Measurements from ENCODE around the gene PPP4C. TPM values are rescaled to one million over a fixed set of nuclear protein-coding genes. Genes with fewer than 3 reads are reported as not detected.

PPP4C gene
- total RNA-seq, 2 experiments from 2014 or later: 104 to 105 TPM

DNA sequence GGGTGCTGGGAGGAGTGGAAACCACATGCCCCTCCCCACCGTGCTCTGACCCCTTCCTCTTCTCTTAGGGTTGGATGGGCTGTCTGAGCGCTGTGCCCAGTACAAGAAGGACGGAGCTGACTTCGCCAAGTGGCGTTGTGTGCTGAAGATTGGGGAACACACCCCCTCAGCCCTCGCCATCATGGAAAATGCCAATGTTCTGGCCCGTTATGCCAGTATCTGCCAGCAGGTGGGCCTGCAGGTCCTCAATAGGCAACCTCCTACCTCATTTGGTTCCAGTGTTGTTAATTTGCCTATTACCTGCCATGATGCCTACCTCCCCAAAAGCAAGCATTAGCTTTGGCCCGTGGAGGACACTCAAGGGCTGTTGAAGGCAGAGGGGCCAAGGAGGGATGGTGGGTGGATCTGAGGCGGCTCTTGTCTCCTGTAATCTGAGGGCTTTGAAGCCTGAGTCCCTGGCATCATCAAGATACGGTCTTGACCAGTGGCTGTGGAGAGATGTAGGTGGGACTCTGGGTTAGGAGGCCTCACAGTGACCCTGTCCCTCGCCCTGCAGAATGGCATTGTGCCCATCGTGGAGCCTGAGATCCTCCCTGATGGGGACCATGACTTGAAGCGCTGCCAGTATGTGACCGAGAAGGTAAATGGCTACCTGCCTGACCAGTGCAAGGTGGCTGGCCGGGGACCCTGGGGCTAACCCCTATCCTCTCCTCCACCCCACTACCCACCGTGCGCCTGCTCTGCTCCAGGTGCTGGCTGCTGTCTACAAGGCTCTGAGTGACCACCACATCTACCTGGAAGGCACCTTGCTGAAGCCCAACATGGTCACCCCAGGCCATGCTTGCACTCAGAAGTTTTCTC lies 6.8 kb upstream of the PPP4C start:
- Mint-ChIP-seq H3K4me1 (ENCODE audit: low read depth) (peaks cover 34% of the 10 kb centered on the region), H3K36me3 (ENCODE audit: low read depth) (peaks cover 60% of the 10 kb centered on the region), H3K9me3 (no peaks in the 10 kb centered on the region), H3K4me3 (no peak overlapping the region), H3K27me3 (ENCODE audit: low read depth) (no peaks in the 10 kb centered on the region), H3K27ac (peak overlapping the region; percentile 81)
- CTCF ChIA-PET: interaction anchor here (3.5 kb wide), 1 partner anchor 23 kb away, joined by 11 read pairs; the partner anchor contains the start of gene TBX6
- intact Hi-C loops (cut with micrococcal nuclease): loop anchor here (5.0 kb wide), 1 partner anchor 262 kb away; the partner anchor contains the start of gene MAZ
- DNase-seq: peak; percentile 69

DNA sequence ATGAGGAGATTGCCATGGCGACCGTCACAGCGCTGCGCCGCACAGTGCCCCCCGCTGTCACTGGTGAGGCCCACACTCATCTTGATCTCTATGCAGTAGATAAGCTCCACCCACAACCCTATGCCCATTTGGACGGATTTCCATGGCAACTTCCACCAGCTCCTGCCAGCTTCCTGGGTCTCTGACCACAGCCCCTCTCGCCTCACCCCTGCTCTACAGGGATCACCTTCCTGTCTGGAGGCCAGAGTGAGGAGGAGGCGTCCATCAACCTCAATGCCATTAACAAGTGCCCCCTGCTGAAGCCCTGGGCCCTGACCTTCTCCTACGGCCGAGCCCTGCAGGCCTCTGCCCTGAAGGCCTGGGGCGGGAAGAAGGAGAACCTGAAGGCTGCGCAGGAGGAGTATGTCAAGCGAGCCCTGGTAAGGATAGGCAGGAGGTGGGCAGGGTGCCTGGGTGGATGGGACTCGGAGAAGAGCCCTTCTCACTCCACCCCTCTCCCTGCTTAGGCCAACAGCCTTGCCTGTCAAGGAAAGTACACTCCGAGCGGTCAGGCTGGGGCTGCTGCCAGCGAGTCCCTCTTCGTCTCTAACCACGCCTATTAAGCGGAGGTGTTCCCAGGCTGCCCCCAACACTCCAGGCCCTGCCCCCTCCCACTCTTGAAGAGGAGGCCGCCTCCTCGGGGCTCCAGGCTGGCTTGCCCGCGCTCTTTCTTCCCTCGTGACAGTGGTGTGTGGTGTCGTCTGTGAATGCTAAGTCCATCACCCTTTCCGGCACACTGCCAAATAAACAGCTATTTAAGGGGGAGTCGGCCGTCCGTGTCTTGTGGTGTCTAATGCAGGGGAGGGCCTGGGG lies 6.0 kb upstream of the PPP4C start:
- Mint-ChIP-seq H3K4me3 (no peak overlapping the region), H3K9me3 (no peaks in the 10 kb centered on the region), H3K4me1 (ENCODE audit: low read depth) (peaks cover 37% of the 10 kb centered on the region), H3K36me3 (ENCODE audit: low read depth) (peaks cover 57% of the 10 kb centered on the region), H3K27ac (peak overlapping the region; percentile 81), H3K27me3 (ENCODE audit: low read depth) (no peaks in the 10 kb centered on the region)
- intact Hi-C loops (cut with micrococcal nuclease): loop anchor here (5.0 kb wide), 1 partner anchor 263 kb away; the partner anchor contains the start of gene MAZ
- DNase-seq: no peak
- CTCF ChIA-PET: interaction anchor here (3.5 kb wide), 1 partner anchor 22 kb away, joined by 11 read pairs; the partner anchor contains the start of gene TBX6

DNA sequence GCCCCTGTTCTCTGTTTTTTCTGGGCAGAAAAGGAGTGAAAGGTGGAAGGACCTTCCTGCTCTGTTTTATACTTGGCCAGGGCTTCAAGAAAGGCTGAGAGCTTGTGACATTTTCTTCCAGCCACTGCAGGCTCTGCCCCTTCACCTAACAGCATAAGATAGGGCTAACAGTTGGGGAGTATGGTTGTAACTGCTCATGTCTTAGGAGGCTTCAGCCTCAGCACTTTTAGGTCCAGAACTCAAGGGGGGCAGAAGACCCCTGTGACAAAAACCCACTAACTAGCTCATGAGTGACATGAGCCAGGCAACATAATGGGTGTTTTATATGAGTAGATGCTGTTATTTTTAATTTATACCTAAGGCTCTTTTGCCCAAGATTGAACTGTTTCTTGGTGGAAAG lies 5.3 kb upstream of the PPP4C start:
- no peak for DNase-seq
- Mint-ChIP-seq H3K36me3 (ENCODE audit: low read depth) (peaks cover 52% of the 10 kb centered on the region), H3K9me3 (no peaks in the 10 kb centered on the region), H3K27me3 (ENCODE audit: low read depth) (no peaks in the 10 kb centered on the region), H3K4me3 (no peak overlapping the region), H3K4me1 (ENCODE audit: low read depth) (peaks cover 40% of the 10 kb centered on the region), H3K27ac (peak overlapping the region; percentile 26)
- intact Hi-C loops (cut with micrococcal nuclease): no loop called here
- CTCF ChIA-PET: interaction anchor here (3.5 kb wide), 1 partner anchor 22 kb away, joined by 11 read pairs; the partner anchor contains the start of gene TBX6

DNA sequence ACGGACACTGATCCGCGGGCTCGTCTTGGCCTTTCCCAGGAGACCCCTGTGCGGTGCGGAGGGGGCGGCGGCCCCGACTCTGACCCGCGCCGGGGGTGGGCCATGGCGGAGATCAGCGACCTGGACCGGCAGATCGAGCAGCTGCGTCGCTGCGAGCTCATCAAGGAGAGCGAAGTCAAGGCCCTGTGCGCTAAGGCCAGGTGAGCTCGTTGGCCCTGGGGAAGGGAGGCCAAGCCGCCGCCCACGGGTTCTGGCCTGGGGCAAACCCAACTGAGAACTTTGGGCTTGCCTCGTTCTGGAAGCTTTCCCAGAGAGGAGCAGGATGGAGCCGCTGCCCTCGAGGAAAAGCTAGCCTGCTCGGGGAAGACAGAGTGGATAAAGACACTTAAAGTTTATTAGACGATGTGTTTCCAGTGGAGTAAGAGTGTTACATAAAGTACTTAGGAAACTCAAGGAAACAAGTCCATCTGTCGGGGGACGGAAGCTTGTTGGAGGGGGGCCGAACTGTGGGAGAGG lies 540 bp downstream of the PPP4C start:
- no peaks in the 10 kb centered on the region for H3K9me3 Mint-ChIP-seq
- H3K27me3 Mint-ChIP-seq (ENCODE audit: low read depth): no peaks in the 10 kb centered on the region
- peaks cover 15% of the 10 kb centered on the region for H3K36me3 Mint-ChIP-seq (ENCODE audit: low read depth)
- intact Hi-C loops (cut with micrococcal nuclease): no loop called here
- peak overlapping the region; percentile 71 for H3K27ac Mint-ChIP-seq
- CTCF ChIA-PET: interaction anchor here (0.6 to 8.7 kb wide), 5 partner anchors 11 to 98 kb away, joined by 3 to 50 read pairs (median 6); partner anchors contain the start of genes ALDOA and TBX6
- DNase-seq: no peak
- peak overlapping the region; percentile 92 for H3K4me3 Mint-ChIP-seq
- H3K4me1 Mint-ChIP-seq (ENCODE audit: low read depth): peaks cover 33% of the 10 kb centered on the region

DNA sequence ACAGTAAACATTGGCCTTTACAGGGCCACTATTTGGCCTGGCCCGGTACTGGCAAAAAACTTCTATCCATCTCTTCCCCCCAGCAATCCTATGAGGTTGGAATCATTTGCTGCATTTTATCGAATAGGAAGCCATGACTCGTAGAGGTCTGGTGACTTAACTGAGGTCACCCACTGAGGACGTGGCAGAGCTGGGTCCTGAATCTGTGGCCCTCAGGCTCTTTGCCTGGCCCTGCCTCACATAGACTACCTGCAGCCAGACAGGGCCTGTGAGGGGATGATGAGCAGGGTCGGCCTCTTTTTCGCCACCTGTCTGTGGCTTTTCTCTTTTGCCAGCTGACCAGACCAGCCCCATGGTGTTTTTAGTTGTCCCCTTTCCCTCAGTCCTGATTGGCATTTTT lies 1.9 kb downstream of the PPP4C start:
- no peaks in the 10 kb centered on the region for H3K9me3 Mint-ChIP-seq
- intact Hi-C loops (cut with micrococcal nuclease): no loop called here
- H3K27me3 Mint-ChIP-seq (ENCODE audit: low read depth): no peaks in the 10 kb centered on the region
- peaks cover 31% of the 10 kb centered on the region for H3K4me1 Mint-ChIP-seq (ENCODE audit: low read depth)
- CTCF ChIA-PET: interaction anchor here (0.6 to 8.7 kb wide), 2 partner anchors 14 to 36 kb away, joined by 3 to 50 read pairs; partner anchors contain the start of genes GDPD3 and TBX6
- H3K27ac Mint-ChIP-seq: peak overlapping the region; percentile 57
- no peak for DNase-seq
- no peak overlapping the region for H3K4me3 Mint-ChIP-seq
- H3K36me3 Mint-ChIP-seq (ENCODE audit: low read depth): peaks cover 21% of the 10 kb centered on the region

DNA sequence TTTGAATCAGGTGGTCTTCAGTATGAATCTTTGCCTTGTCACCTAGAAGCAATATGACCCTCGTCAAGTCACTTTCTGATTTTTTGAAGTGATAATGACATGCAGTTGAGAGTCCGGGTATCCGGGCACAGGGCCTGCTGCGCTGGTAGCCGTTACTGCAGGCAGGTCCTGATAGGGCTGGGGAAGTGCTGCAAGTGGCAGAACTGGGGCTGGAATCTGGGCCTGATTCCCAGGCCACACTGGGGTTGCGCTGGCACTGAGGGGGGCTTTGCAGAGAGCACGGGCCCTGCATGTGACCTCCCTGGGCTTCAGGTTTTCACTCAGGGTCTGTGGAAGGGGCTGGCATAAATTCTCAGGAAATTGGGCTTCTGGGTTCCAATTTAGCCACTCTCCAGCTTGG lies 3.0 kb downstream of the PPP4C start:
- Mint-ChIP-seq H3K4me3 (no peak overlapping the region), H3K27me3 (ENCODE audit: low read depth) (no peaks in the 10 kb centered on the region), H3K4me1 (ENCODE audit: low read depth) (peaks cover 31% of the 10 kb centered on the region), H3K9me3 (no peaks in the 10 kb centered on the region), H3K27ac (no peak overlapping the region), H3K36me3 (ENCODE audit: low read depth) (peaks cover 26% of the 10 kb centered on the region)
- intact Hi-C loops (cut with micrococcal nuclease): no loop called here
- DNase-seq: no peak
- CTCF ChIA-PET: interaction anchor here (0.6 to 8.7 kb wide), 3 partner anchors 12 to 99 kb away, joined by 4 to 50 read pairs (median 4); partner anchors contain the start of gene TBX6

DNA sequence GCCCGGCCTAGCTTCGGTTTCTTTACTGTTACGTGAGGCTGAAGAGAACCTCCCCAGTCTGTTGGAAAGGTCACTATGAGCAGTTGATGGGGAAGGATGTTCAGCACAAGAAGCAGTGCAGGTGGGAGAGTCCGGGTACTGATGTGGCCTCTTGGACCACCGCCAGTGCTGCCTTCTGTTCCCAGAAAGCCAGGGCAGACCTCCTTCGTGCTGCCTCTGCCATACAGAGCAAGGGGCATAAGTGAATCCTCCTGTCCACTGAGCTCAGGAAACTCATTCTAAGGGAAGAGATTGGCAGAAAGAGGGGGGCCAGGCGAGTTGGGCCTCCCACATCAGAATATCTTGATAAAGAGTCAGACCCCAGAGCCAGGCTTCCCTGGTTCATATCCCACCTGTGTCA lies 3.7 kb downstream of the PPP4C start:
- CTCF ChIA-PET: interaction anchor here (0.5 to 8.7 kb wide), 4 partner anchors 12 to 97 kb away, joined by 3 to 50 read pairs (median 4); partner anchors contain the start of gene TBX6
- no peaks in the 10 kb centered on the region for H3K9me3 Mint-ChIP-seq
- H3K27me3 Mint-ChIP-seq (ENCODE audit: low read depth): no peaks in the 10 kb centered on the region
- H3K4me3 Mint-ChIP-seq: no peak overlapping the region
- intact Hi-C loops (cut with micrococcal nuclease): no loop called here
- no peak overlapping the region for H3K27ac Mint-ChIP-seq
- peaks cover 26% of the 10 kb centered on the region for H3K36me3 Mint-ChIP-seq (ENCODE audit: low read depth)
- DNase-seq: no peak
- H3K4me1 Mint-ChIP-seq (ENCODE audit: low read depth): peaks cover 31% of the 10 kb centered on the region

DNA sequence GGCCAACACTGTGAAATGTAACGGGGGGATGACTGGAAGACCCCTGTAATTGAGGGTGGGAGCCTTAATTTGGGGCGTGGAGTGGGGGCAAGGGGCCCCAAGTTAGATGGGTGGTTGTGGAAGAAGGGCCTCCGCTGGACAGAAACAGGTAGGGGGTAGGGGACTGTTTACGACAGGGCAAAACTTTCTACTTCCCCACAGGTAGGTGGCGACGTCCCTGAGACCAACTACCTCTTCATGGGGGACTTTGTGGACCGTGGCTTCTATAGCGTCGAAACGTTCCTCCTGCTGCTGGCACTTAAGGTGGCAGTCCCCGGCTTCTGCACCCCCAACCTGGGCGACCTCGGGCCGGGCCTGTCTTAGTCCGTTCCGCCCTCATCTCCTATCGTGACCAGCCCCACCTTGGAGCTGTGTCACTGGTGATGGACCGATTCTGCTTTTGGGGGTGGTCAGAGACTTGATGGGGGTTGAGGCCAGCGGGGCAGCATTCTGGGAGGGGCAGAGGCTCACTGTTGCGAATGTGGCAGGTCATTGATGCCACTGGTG lies 6.8 kb downstream of the PPP4C start:
- Mint-ChIP-seq H3K36me3 (ENCODE audit: low read depth) (peaks cover 28% of the 10 kb centered on the region), H3K4me1 (ENCODE audit: low read depth) (peaks cover 11% of the 10 kb centered on the region), H3K27ac (no peak overlapping the region), H3K27me3 (ENCODE audit: low read depth) (no peaks in the 10 kb centered on the region), H3K9me3 (no peaks in the 10 kb centered on the region), H3K4me3 (no peak overlapping the region)
- DNase-seq: no peak
- intact Hi-C loops (cut with micrococcal nuclease): no loop called here
- CTCF ChIA-PET: interaction anchor here (8.7 kb wide), 1 partner anchor 9 kb away, joined by 50 read pairs; the partner anchor contains the start of gene TBX6

DNA sequence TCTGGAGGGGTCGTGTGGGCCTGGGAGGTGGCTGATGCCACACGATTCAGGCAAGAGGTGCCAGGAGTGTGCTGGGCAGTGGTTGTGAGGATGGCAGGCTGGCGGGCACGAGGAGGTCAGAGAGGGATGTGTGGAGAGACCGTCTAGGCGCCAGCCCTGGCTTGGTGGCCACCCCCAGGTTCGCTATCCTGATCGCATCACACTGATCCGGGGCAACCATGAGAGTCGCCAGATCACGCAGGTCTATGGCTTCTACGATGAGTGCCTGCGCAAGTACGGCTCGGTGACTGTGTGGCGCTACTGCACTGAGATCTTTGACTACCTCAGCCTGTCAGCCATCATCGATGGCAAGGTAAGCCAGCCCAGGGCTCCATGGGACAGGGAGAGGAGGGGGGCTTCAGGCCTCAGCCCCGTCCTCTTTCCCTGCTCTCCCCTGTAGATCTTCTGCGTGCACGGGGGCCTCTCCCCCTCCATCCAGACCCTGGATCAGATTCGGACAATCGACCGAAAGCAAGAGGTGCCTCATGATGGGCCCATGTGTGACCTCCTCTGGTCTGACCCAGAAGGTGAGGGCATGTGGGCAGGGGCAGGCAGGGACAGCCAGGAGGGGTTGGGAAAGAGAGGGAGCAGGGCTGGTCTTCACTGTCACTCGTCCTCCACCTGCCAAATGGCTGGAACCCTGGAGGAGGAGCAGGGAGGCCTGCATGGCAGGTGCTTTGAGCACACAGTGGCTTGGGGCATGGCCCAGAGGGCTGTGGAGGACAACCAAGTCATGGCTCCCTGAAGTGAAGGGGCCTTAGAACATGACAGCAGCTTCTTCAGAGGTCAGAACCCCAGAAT lies 7.6 kb downstream of the PPP4C start:
- H3K27ac Mint-ChIP-seq: peak overlapping the region; percentile 50
- no peak for DNase-seq
- CTCF ChIA-PET: no interaction called here
- peaks cover 29% of the 10 kb centered on the region for H3K36me3 Mint-ChIP-seq (ENCODE audit: low read depth)
- peaks cover 2% of the 10 kb centered on the region for H3K4me1 Mint-ChIP-seq (ENCODE audit: low read depth)
- H3K9me3 Mint-ChIP-seq: no peaks in the 10 kb centered on the region
- H3K27me3 Mint-ChIP-seq (ENCODE audit: low read depth): no peaks in the 10 kb centered on the region
- intact Hi-C loops (cut with micrococcal nuclease): no loop called here
- no peak overlapping the region for H3K4me3 Mint-ChIP-seq

DNA sequence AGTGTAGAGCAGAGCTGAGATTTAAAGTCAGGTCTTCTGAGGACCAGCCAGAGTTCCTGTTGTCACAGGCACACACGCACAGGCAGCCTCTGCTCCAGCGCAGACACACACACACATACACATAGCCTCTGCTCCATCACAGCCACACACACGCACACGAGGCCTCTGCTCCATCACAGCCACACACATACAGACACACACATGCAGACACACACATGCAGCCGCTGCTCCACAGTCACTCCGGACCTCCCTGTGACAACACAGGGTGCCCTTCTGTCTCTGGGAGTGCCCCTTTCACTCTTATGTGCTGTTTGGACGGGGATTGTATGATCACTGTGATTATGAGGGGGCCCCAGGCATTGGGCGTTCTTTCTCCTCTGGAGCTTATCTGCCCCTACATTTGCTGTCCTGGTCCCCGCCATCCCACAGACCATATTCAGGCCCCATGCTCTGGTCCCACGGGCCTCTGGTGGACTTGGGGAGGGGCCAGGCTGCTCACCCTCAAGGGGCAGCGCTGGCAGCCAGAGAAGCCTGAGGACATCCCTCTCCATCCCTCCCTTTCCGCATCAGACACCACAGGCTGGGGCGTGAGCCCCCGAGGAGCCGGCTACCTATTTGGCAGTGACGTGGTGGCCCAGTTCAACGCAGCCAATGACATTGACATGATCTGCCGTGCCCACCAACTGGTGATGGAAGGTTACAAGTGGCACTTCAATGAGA lies 8.5 kb downstream of the PPP4C start:
- intact Hi-C loops (cut with micrococcal nuclease): no loop called here
- H3K27me3 Mint-ChIP-seq (ENCODE audit: low read depth): no peaks in the 10 kb centered on the region
- CTCF ChIA-PET: interaction anchor here (0.7 kb wide), 1 partner anchor 393 kb away, joined by 3 read pairs; no protein-coding TSS in a partner anchor
- no peaks in the 10 kb centered on the region for H3K9me3 Mint-ChIP-seq
- no peak overlapping the region for H3K4me3 Mint-ChIP-seq
- H3K27ac Mint-ChIP-seq: peak overlapping the region; percentile 50
- peaks cover 6% of the 10 kb centered on the region for H3K4me1 Mint-ChIP-seq (ENCODE audit: low read depth)
- H3K36me3 Mint-ChIP-seq (ENCODE audit: low read depth): peaks cover 27% of the 10 kb centered on the region
- no peak for DNase-seq

Data from activated naive CD4-positive, alpha-beta T cell treated with anti-CD3 and anti-CD28 coated beads for 36 hours (primary cell).